SK-N-SH treated with all-trans-retinoic acid at 6 μM for 48 hours (cell line): ENCODE results near the gene AGAP1.

Experiments used
- ATAC-seq: fragments of 200-7000 bp; cut with Tn5 transposase; 3 replicates; pipeline ENCODE4 v1.9.1; 2020; ENCODE audit warnings: mild to moderate bottlenecking, moderate library complexity
- ARNTL ChIP-seq: fragments of 450-650 bp; formaldehyde crosslinking; IDR thresholded peaks from 2 replicates; pipeline ENCODE4 v1.5.0; 2020; ENCODE audit warnings: low read depth, mild to moderate bottlenecking, moderate library complexity, borderline replicate concordance
- BACH2 ChIP-seq: fragments of 250-450 bp; sonication (Bioruptor Pico); IDR thresholded peaks from 2 replicates; pipeline ENCODE4 v1.9.0; 2021; ENCODE audit warnings: mild to moderate bottlenecking, borderline replicate concordance
- CREB5 ChIP-seq: fragments of 250-450 bp; sonication (Bioruptor Pico); IDR thresholded peaks from 2 replicates; pipeline ENCODE4 v1.5.1; 2020; ENCODE audit warnings: low read depth, mild to moderate bottlenecking, moderate library complexity
- CSDC2 ChIP-seq: fragments of 250-450 bp; sonication (Bioruptor Pico); IDR thresholded peaks from 2 replicates; pipeline ENCODE4 v1.5.0; 2020; ENCODE audit warnings: mild to moderate bottlenecking, moderate library complexity
- CSRNP3 ChIP-seq: fragments of 250-450 bp; sonication (Bioruptor Pico); IDR thresholded peaks from 2 replicates; pipeline ENCODE4 v1.5.1; 2021; ENCODE audit warnings: mild to moderate bottlenecking, moderate library complexity
- ESRRG ChIP-seq: fragments of 250-450 bp; sonication (Bioruptor Pico); IDR thresholded peaks from 2 replicates; pipeline ENCODE4 v1.6.1; 2021; ENCODE audit warnings: mild to moderate bottlenecking
- GLIS3 ChIP-seq: fragments of 250-450 bp; sonication (Bioruptor Pico); IDR thresholded peaks from 2 replicates; pipeline ENCODE4 v1.5.0; 2020; ENCODE audit warnings: mild to moderate bottlenecking, moderate library complexity
- ISL1 ChIP-seq: fragments of 250-450 bp; sonication (Bioruptor Pico); IDR thresholded peaks from 2 replicates; pipeline ENCODE4 v2.1.2; 2022; ENCODE audit warnings: mild to moderate bottlenecking, moderate library complexity
- PATZ1 ChIP-seq: fragments of 250-450 bp; sonication (Bioruptor Pico); IDR thresholded peaks from 2 replicates; pipeline ENCODE4 v1.8.0; 2020; ENCODE audit warnings: mild to moderate bottlenecking, moderate library complexity, borderline replicate concordance
- POU6F1 ChIP-seq: fragments of 250-450 bp; sonication (Bioruptor Pico); IDR thresholded peaks from 2 replicates; pipeline ENCODE4 v1.8.0; 2021; ENCODE audit warnings: low read depth, mild to moderate bottlenecking, moderate library complexity, borderline replicate concordance
- RARB ChIP-seq: fragments of 250-450 bp; sonication (Bioruptor Pico); IDR thresholded peaks from 2 replicates; pipeline ENCODE4 v1.8.0; 2021; ENCODE audit warnings: mild to moderate bottlenecking, moderate library complexity
- SNAI2 ChIP-seq: fragments of 250-450 bp; sonication (Bioruptor Pico); IDR thresholded peaks from 2 replicates; pipeline ENCODE4 v1.5.0; 2020; ENCODE audit warnings: mild to moderate bottlenecking, moderate library complexity
- TCF4 ChIP-seq: fragments of 250-450 bp; sonication (Bioruptor Pico); IDR thresholded peaks from 2 replicates; pipeline ENCODE4 v1.8.0; 2021; ENCODE audit warnings: mild to moderate bottlenecking, moderate library complexity, borderline replicate concordance
- TOX ChIP-seq: fragments of 250-450 bp; sonication (Bioruptor Pico); IDR thresholded peaks from 2 replicates; pipeline ENCODE4 v1.8.0; 2021; ENCODE audit warnings: mild to moderate bottlenecking, moderate library complexity, borderline replicate concordance
- TSHZ2 ChIP-seq: fragments of 250-450 bp; sonication (Bioruptor Pico); IDR thresholded peaks from 2 replicates; pipeline ENCODE4 v1.5.0; 2020; ENCODE audit warnings: mild to moderate bottlenecking, moderate library complexity
- ZC3H10 ChIP-seq: fragments of 250-450 bp; sonication (Bioruptor Pico); IDR thresholded peaks from 2 replicates; pipeline ENCODE4 v1.5.1; 2021; ENCODE audit warnings: mild to moderate bottlenecking, moderate library complexity
- ZFP3 ChIP-seq: fragments of 250-450 bp; sonication (Bioruptor Pico); IDR thresholded peaks from 2 replicates; pipeline ENCODE4 v1.5.0; 2020; ENCODE audit warnings: mild to moderate bottlenecking, moderate library complexity
- ZNF565 ChIP-seq: fragments of 450-650 bp; formaldehyde crosslinking; conservative IDR thresholded peaks from 2 replicates; pipeline ENCODE4 v1.5.0; 2020; ENCODE audit warnings: low read depth, mild to moderate bottlenecking, moderate library complexity
- ZNF8 ChIP-seq: fragments of 450-650 bp; formaldehyde crosslinking; IDR thresholded peaks from 2 replicates; pipeline ENCODE4 v1.5.0; 2020; ENCODE audit warnings: mild to moderate bottlenecking, moderate library complexity

Gene AGAP1

GRCh38 chr2:235496239-235496621 lies 2.4 kb downstream of the AGAP1 start (continued):
- TF ChIP-seq TSHZ2 (CRISPR knock-in tag) (no peak), ZNF8 (CRISPR knock-in tag) (no peak), BACH2 (CRISPR knock-in tag) (no peak)

GRCh38 chr2:235497096-235497495 lies 3.3 kb downstream of the AGAP1 start:
- TF ChIP-seq BACH2 (CRISPR knock-in tag): no peak
- no peak for ATAC-seq

GRCh38 chr2:235498541-235498940 lies 4.7 kb downstream of the AGAP1 start:
- ATAC-seq: no peak
- TF ChIP-seq PATZ1 (CRISPR knock-in tag) (no peak), GLIS3 (CRISPR knock-in tag) (no peak), TOX (no peak)

GRCh38 chr2:235498946-235499812 lies 5.3 kb downstream of the AGAP1 start:
- TF ChIP-seq ESRRG (CRISPR knock-in tag) (no peak), SNAI2 (no peak), CREB5 (no peak), PATZ1 (CRISPR knock-in tag) (no peak), TCF4 (CRISPR knock-in tag) (no peak), ZNF8 (CRISPR knock-in tag) (no peak), ARNTL (CRISPR knock-in tag) (no peak), CSRNP3 (CRISPR knock-in tag) (no peak), GLIS3 (CRISPR knock-in tag) (no peak), ZNF565 (CRISPR knock-in tag) (no peak), ISL1 (CRISPR knock-in tag) (no peak), ZC3H10 (CRISPR knock-in tag) (no peak), TSHZ2 (CRISPR knock-in tag) (no peak), ZFP3 (CRISPR knock-in tag) (no peak), RARB (CRISPR knock-in tag) (no peak), POU6F1 (no peak), CSDC2 (CRISPR knock-in tag) (no peak)
- no peak for ATAC-seq
